Measurements from ENCODE around the gene SH3PXD2B.
"Not testable (repeated sequence)": the region's sequence is repeated elsewhere in the genome, so short reads cannot be mapped to it uniquely, and the experiment has no call there.

SH3PXD2B gene

GRCh38 chr5:172350212-172351181 lies 103.8 kb downstream of the SH3PXD2B start:
- Mint-ChIP-seq H3K4me3 (no peak overlapping the region), H3K27ac (ENCODE audit: low read depth) (no peak overlapping the region), H3K27me3 (peaks cover 32% of the 10 kb centered on the region), H3K9me3 (no peaks in the 10 kb centered on the region), H3K36me3 (ENCODE audit: insufficient read depth) (no peaks in the 10 kb centered on the region), H3K4me1 (no peaks in the 10 kb centered on the region)
- ATAC-seq (replicated peaks; ENCODE audit: extremely low read depth, poor library complexity, severe bottlenecking) (no peak), DNase-seq (ENCODE audit: low spot score in 2 of 2) (no peak)

GRCh38 chr5:172348733-172349132 lies 105.6 kb downstream of the SH3PXD2B start:
- not testable (repeated sequence) for H3K36me3 Mint-ChIP-seq (ENCODE audit: insufficient read depth); DNase-seq (ENCODE audit: low spot score in 2 of 2)

GRCh38 chr5:172348084-172348483 lies 106.2 kb downstream of the SH3PXD2B start:
- Mint-ChIP-seq H3K27ac (ENCODE audit: low read depth) (no peak overlapping the region), H3K36me3 (ENCODE audit: insufficient read depth) (no peaks in the 10 kb centered on the region), H3K4me1 (no peaks in the 10 kb centered on the region), H3K27me3 (peaks cover 39% of the 10 kb centered on the region), H3K9me3 (no peaks in the 10 kb centered on the region), H3K4me3 (no peak overlapping the region)
- ATAC-seq (replicated peaks; ENCODE audit: extremely low read depth, poor library complexity, severe bottlenecking) (no peak), DNase-seq (ENCODE audit: low spot score in 2 of 2) (no peak)

More at GRCh38 chr5:172348733-172349132, 105.6 kb downstream of the SH3PXD2B start:
- H3K27ac Mint-ChIP-seq (ENCODE audit: low read depth); H3K4me1 Mint-ChIP-seq; H3K9me3 Mint-ChIP-seq; ATAC-seq (replicated peaks; ENCODE audit: extremely low read depth, poor library complexity, severe bottlenecking); H3K4me3 Mint-ChIP-seq: not testable (repeated sequence)
- peaks cover 32% of the 10 kb centered on the region for H3K27me3 Mint-ChIP-seq

GRCh38 chr5:172347496-172348052 lies 106.8 kb downstream of the SH3PXD2B start:
- Mint-ChIP-seq H3K27me3 (peaks cover 42% of the 10 kb centered on the region), H3K4me3 (no peak overlapping the region), H3K4me1 (no peaks in the 10 kb centered on the region), H3K36me3 (ENCODE audit: insufficient read depth) (no peaks in the 10 kb centered on the region), H3K27ac (ENCODE audit: low read depth) (no peak overlapping the region), H3K9me3 (no peaks in the 10 kb centered on the region)
- DNase-seq (ENCODE audit: low spot score in 2 of 2) (no peak), ATAC-seq (replicated peaks; ENCODE audit: extremely low read depth, poor library complexity, severe bottlenecking) (no peak)

GRCh38 chr5:172345881-172346280 lies 108.4 kb downstream of the SH3PXD2B start:
- Mint-ChIP-seq H3K27me3 (peaks cover 51% of the 10 kb centered on the region), H3K4me1 (no peaks in the 10 kb centered on the region), H3K4me3 (no peak overlapping the region), H3K9me3 (no peaks in the 10 kb centered on the region), H3K27ac (ENCODE audit: low read depth) (no peak overlapping the region), H3K36me3 (ENCODE audit: insufficient read depth) (no peaks in the 10 kb centered on the region)
- DNase-seq (ENCODE audit: low spot score in 2 of 2) (no peak), ATAC-seq (replicated peaks; ENCODE audit: extremely low read depth, poor library complexity, severe bottlenecking) (no peak)

GRCh38 chr5:172344855-172345409 lies 109.4 kb downstream of the SH3PXD2B start:
- Mint-ChIP-seq H3K4me1 (no peaks in the 10 kb centered on the region), H3K36me3 (ENCODE audit: insufficient read depth) (no peaks in the 10 kb centered on the region), H3K27me3 (peaks cover 57% of the 10 kb centered on the region), H3K9me3 (no peaks in the 10 kb centered on the region), H3K27ac (ENCODE audit: low read depth) (no peak overlapping the region), H3K4me3 (no peak overlapping the region)
- ATAC-seq (replicated peaks; ENCODE audit: extremely low read depth, poor library complexity, severe bottlenecking) = no peak
- DNase-seq (ENCODE audit: low spot score in 2 of 2) = no peak

GRCh38 chr5:172343741-172344140 lies 110.6 kb downstream of the SH3PXD2B start:
- Mint-ChIP-seq H3K9me3 (no peaks in the 10 kb centered on the region), H3K27ac (ENCODE audit: low read depth) (no peak overlapping the region), H3K27me3 (peaks cover 64% of the 10 kb centered on the region), H3K4me3 (no peak overlapping the region), H3K4me1 (no peaks in the 10 kb centered on the region), H3K36me3 (ENCODE audit: insufficient read depth) (no peaks in the 10 kb centered on the region)
- ATAC-seq (replicated peaks; ENCODE audit: extremely low read depth, poor library complexity, severe bottlenecking) (no peak), DNase-seq (ENCODE audit: low spot score in 2 of 2) (no peak)

GRCh38 chr5:172342918-172343317 lies 111.4 kb downstream of the SH3PXD2B start:
- ATAC-seq (replicated peaks; ENCODE audit: extremely low read depth, poor library complexity, severe bottlenecking) (no peak), DNase-seq (ENCODE audit: low spot score in 2 of 2) (no peak)
- no peaks in the 10 kb centered on the region for H3K4me1 Mint-ChIP-seq
- H3K27me3 Mint-ChIP-seq = peaks cover 72% of the 10 kb centered on the region
- H3K36me3 Mint-ChIP-seq (ENCODE audit: insufficient read depth) = no peaks in the 10 kb centered on the region
- no peak overlapping the region for H3K4me3 Mint-ChIP-seq
- H3K27ac Mint-ChIP-seq (ENCODE audit: low read depth) = no peak overlapping the region
- H3K9me3 Mint-ChIP-seq = no peaks in the 10 kb centered on the region

GRCh38 chr5:172339264-172340180 lies 114.8 kb downstream of the SH3PXD2B start:
- H3K27me3 Mint-ChIP-seq = peaks cover 71% of the 10 kb centered on the region
- H3K36me3 Mint-ChIP-seq (ENCODE audit: insufficient read depth) = no peaks in the 10 kb centered on the region
- ATAC-seq (replicated peaks; ENCODE audit: extremely low read depth, poor library complexity, severe bottlenecking) = no peak
- H3K4me1 Mint-ChIP-seq = no peaks in the 10 kb centered on the region
- H3K4me3 Mint-ChIP-seq = no peak overlapping the region
- no peaks in the 10 kb centered on the region for H3K9me3 Mint-ChIP-seq
- H3K27ac Mint-ChIP-seq (ENCODE audit: low read depth) = no peak overlapping the region
- no peak for DNase-seq (ENCODE audit: low spot score in 2 of 2)

GRCh38 chr5:172336676-172337285 lies 117.5 kb downstream of the SH3PXD2B start:
- H3K27ac Mint-ChIP-seq (ENCODE audit: low read depth) = no peak overlapping the region
- peaks cover 56% of the 10 kb centered on the region for H3K27me3 Mint-ChIP-seq
- no peaks in the 10 kb centered on the region for H3K36me3 Mint-ChIP-seq (ENCODE audit: insufficient read depth)
- ATAC-seq (replicated peaks; ENCODE audit: extremely low read depth, poor library complexity, severe bottlenecking) (no peak), DNase-seq (ENCODE audit: low spot score in 2 of 2) (no peak)
- no peak overlapping the region for H3K4me3 Mint-ChIP-seq
- H3K9me3 Mint-ChIP-seq = no peaks in the 10 kb centered on the region
- no peaks in the 10 kb centered on the region for H3K4me1 Mint-ChIP-seq

GRCh38 chr5:172336264-172336663 lies 118.1 kb downstream of the SH3PXD2B start:
- ATAC-seq (replicated peaks; ENCODE audit: extremely low read depth, poor library complexity, severe bottlenecking) = no peak
- Mint-ChIP-seq H3K27ac (ENCODE audit: low read depth) (no peak overlapping the region), H3K36me3 (ENCODE audit: insufficient read depth) (no peaks in the 10 kb centered on the region), H3K4me1 (no peaks in the 10 kb centered on the region), H3K9me3 (no peaks in the 10 kb centered on the region), H3K27me3 (peaks cover 55% of the 10 kb centered on the region), H3K4me3 (no peak overlapping the region)
- DNase-seq (ENCODE audit: low spot score in 2 of 2) = no peak

GRCh38 chr5:172335721-172336120 lies 118.6 kb downstream of the SH3PXD2B start:
- ATAC-seq (replicated peaks; ENCODE audit: extremely low read depth, poor library complexity, severe bottlenecking) (no peak), DNase-seq (ENCODE audit: low spot score in 2 of 2) (no peak)
- no peaks in the 10 kb centered on the region for H3K36me3 Mint-ChIP-seq (ENCODE audit: insufficient read depth)
- peaks cover 55% of the 10 kb centered on the region for H3K27me3 Mint-ChIP-seq
- H3K27ac Mint-ChIP-seq (ENCODE audit: low read depth) = no peak overlapping the region
- H3K9me3 Mint-ChIP-seq = no peaks in the 10 kb centered on the region
- no peaks in the 10 kb centered on the region for H3K4me1 Mint-ChIP-seq
- H3K4me3 Mint-ChIP-seq = no peak overlapping the region

Data from central memory CD8-positive, alpha-beta T cell (primary cell).